HFF-Myc (cell line): ENCODE data around the gene SPDYE3.
"Not testable (repeated sequence)": the region's sequence is repeated elsewhere in the genome, so short reads cannot be mapped to it uniquely, and the experiment has no call there.

Source experiments
- DNase-seq: peaks from one replicate; pipeline ENCODE4 v3.0.0-alpha.2; 2011; ENCODE audit warnings: low read depth; ENCODE audit errors: extremely low read depth
- H3K4me3 ChIP-seq: replicated peaks from 2 replicates; pipeline ENCODE4 v1.5.1; 2011; ENCODE audit warnings: low read depth, mild to moderate bottlenecking, control low read depth, low read length
- TF ChIP-seq, protein P1 (sequence below): IDR thresholded peaks from 2 replicates; pipeline ENCODE4 v1.5.1; 2012; ENCODE audit warnings: mild to moderate bottlenecking, low read depth, low read length, control low read depth; ENCODE audit errors: missing control alignments

Gene SPDYE3, protein sequence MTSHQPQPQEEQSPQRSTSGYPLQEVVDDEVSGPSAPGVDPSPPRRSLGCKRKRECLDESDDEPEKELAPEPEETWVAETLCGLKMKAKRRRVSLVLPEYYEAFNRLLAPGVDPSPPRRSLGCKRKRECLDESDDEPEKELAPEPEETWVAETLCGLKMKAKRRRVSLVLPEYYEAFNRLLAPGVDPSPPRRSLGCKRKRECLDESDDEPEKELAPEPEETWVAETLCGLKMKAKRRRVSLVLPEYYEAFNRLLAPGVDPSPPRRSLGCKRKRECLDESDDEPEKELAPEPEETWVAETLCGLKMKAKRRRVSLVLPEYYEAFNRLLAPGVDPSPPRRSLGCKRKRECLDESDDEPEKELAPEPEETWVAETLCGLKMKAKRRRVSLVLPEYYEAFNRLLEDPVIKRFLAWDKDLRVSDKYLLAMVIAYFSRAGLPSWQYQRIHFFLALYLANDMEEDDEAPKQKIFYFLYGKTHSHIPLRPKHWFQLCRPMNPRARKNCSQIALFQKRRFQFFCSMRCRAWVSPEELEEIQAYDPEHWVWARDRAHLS

DNA sequence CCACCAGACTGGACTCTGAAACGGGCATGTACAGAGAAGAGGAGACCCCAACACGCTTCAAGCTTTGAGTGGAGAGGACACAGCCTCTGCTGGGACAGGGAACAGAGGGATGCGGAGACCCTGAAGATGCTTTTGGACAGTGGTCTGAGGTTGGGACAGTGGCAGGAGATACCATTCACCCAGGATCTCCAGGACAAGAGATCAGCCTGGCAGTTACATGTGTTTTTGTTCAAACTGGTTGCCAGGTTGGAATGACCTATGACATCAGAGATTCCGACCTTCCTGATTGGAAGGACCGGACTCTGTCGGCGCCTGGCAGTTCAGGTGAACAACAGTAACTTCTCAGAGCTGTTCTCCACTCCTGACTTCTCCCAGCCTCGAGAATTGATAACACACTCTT is at the start of gene SPDYE3:
TSS of gene SPDYE3 (plus strand) at position 301 of the 400 bp plus-strand sequence. CDS start 184 bp downstream, outside the sequence.
- not testable (repeated sequence) for DNase-seq, H3K4me3 ChIP-seq

- DNase-seq, H3K4me3 ChIP-seq: not testable (repeated sequence)
Measured at GRCh38 chr7:100259984-100260383, 47.5 kb upstream of the SPDYE3 start.

DNA sequence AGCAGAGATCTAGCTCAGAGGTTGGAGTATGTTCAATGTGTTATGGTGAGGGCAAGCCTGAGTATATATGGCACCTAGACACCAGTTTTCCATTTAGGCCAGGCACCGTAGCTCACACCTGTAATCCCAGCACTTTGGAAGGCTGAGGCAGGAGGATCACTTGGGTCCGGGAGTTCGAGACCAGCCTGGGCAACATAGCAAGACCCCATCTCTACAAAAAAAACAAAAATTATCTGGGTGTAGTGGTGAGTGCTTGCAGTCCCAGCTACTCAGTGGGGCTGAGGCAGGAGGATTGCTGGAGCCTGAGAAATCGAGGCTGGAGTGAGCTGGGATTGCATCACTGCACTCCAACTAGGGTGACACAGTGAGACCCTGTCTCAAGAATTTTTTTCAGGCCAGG is 44.6 kb upstream of the SPDYE3 start:
- not testable (repeated sequence) for H3K4me3 ChIP-seq, DNase-seq

- DNase-seq, H3K4me3 ChIP-seq: not testable (repeated sequence)
Measured at GRCh38 chr7:100264223-100264622, 43.3 kb upstream of the SPDYE3 start.

DNA sequence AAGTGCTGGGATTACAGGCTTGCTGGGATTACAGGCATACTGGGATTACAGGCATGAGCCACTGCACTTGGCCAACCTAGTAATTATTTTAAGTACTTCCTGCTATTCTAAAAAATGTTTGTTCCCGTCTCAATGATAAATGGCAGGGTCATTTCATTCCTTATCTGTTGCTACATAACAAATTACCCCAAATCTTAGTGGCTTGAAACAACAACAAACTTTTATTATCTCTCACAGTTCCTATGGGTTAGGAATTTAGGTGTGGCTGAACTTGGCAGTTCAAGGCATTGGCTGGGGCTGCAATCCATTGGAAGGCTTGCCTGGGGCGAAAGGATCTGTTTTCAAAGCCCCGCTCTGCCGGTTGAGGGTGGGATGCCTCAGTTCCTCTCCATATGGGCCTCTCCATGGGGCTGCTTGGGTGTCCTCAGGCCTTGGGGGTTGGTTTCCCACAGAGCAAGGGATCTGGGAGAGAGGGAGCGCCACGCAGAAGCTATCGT is 42.8 kb upstream of the SPDYE3 start:
- not testable (repeated sequence) for DNase-seq, H3K4me3 ChIP-seq

DNA sequence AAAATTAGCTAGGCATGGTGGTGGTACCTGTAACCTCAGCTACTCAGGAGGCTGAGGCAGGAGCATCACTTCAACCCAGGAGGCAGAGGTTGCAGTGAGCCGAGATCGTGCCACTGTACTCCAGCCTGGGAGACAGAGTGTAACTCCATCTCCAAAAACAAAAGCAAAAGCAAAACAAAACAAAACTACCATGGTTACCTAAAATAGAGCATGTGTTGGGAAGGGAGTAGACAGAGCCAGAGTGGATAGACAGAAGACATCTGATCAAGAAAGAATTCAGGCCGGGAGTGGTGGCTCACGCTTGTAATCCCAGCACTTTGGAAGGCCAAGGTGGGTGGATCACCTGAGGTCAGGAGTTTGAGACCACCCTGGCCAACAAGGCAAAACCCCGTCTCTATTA is 41.7 kb upstream of the SPDYE3 start:
- not testable (repeated sequence) for H3K4me3 ChIP-seq, DNase-seq

GRCh38 chr7:100266576-100267354 is 40.7 kb upstream of the SPDYE3 start:
- TF ChIP-seq, protein P1, sequence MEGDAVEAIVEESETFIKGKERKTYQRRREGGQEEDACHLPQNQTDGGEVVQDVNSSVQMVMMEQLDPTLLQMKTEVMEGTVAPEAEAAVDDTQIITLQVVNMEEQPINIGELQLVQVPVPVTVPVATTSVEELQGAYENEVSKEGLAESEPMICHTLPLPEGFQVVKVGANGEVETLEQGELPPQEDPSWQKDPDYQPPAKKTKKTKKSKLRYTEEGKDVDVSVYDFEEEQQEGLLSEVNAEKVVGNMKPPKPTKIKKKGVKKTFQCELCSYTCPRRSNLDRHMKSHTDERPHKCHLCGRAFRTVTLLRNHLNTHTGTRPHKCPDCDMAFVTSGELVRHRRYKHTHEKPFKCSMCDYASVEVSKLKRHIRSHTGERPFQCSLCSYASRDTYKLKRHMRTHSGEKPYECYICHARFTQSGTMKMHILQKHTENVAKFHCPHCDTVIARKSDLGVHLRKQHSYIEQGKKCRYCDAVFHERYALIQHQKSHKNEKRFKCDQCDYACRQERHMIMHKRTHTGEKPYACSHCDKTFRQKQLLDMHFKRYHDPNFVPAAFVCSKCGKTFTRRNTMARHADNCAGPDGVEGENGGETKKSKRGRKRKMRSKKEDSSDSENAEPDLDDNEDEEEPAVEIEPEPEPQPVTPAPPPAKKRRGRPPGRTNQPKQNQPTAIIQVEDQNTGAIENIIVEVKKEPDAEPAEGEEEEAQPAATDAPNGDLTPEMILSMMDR, result no peak
- no peak for DNase-seq
- no peak overlapping the region for H3K4me3 ChIP-seq

DNA sequence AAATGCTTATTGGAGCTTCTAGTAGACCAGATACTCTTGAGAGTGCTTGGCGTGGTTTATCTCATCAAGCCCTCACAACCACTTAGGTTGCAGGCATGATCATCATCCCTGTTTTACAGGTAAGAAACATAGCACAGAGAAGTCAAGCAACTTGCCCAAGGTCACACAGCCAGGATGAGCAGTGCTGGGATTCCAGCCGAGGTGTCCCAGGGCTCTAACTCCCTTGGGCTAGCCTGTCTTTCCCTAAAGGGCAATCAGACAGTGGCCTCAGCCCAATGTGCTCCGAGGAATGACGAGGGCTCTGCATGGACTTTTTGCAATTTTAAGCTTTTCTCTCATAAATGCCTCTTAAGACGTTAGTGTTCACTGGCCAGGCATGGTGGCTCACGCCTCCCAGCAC is 39.9 kb upstream of the SPDYE3 start:
- H3K4me3 ChIP-seq, result no peak overlapping the region
- TF ChIP-seq, protein P1, result no peak
- no peak for DNase-seq

DNA sequence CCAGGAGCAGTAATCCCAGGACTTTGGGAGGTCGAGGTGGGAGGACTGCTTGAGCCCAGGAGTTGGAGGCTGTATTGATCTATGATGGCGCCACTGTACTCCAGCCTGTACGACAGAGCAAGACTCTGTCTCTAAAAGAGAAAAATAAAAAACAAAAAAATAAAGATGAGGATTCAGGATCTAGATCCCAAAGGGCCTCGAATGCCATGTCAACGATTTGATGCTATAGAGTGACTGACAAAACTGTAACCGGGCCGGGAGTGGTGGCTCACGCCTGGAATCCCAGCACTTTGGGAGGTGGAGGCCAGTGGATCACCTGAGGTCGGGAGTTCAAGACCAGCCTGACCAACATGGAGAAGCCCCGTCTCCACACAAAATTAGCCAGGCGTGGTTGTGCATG is 38.6 kb upstream of the SPDYE3 start:
- not testable (repeated sequence) for H3K4me3 ChIP-seq, DNase-seq

GRCh38 chr7:100269306-100270045 is 38.0 kb upstream of the SPDYE3 start:
- H3K4me3 ChIP-seq, DNase-seq: not testable (repeated sequence)

- peak overlapping the region; percentile 48 for H3K4me3 ChIP-seq
- DNase-seq, result not testable (repeated sequence)
Measured at GRCh38 chr7:100270046-100270918, 37.2 kb upstream of the SPDYE3 start.

DNA sequence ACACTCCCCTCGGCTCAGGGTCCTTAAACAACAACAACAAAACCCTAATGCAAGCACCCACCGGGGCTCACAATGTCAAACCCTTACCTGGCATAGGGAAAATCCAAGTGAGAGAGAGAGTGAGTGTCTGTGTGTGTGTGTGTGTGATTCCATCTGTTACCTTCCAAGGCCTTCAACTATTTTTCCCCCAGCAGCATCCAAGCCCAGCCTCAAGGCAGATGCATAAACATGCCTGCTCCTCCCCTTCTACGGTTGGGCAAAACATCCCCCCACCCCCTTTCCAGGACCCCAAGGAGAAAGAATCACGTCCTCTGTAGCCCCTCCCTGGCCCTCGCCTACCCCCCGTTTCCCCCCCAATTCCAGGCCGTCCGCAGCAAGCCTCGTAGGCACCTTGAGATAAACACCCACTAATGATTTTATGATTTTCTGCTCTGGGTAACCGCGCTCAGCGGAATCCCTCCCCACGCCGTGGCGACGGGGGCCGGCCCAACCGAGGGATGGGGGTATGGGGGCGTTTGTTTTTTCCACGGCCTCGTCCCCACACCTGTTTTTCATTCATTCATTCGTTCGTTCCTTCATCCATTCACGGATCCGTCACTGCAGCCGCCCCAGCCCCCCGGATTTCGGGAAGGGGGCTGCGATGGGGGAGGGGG is 36.4 kb upstream of the SPDYE3 start:
- not testable (repeated sequence) for DNase-seq
- H3K4me3 ChIP-seq, result peak overlapping the region; percentile 48
